ENCODE results near the gene TBC1D1.

The TBC1D1 gene

DNA sequence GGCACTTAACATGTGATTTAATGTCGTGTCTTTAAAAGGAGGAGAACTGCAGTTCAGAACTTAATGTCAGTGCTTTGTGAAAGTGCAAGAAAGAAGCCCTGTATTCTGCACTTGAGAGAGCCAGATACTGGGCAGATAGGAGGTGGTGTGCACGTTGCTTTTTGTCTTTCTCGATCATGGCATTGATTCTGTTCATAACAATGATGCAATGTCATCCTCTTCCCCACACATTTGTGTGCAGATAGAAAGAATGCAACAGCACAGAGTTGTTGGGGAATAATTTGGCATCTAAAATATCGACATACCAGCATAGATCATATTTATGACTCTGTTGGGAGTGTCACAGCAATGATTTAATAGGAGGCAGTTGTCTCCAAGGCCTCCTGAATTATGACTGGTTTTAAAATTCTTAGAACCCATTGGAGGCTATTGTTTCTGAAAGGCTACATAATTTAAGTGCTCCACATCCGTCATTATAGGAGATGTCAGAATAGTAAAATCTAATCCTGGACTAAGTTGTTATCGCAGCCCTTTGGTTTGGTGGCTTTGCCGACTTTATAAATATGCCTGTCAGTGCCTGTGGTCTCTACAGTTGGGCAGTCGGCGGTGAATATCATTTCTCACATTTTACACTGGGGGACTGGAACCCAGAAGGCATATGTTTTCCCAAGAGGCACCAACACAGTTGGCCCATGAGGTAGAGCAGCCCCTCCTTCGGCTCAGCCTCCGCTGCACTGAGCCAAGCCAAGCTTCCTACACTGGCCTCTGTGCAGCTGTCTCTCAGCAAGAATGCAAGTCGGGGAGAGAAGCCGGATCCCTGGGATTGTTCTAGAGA is 194.2 kb downstream of the TBC1D1 start:
- no peak for DNase-seq

DNA sequence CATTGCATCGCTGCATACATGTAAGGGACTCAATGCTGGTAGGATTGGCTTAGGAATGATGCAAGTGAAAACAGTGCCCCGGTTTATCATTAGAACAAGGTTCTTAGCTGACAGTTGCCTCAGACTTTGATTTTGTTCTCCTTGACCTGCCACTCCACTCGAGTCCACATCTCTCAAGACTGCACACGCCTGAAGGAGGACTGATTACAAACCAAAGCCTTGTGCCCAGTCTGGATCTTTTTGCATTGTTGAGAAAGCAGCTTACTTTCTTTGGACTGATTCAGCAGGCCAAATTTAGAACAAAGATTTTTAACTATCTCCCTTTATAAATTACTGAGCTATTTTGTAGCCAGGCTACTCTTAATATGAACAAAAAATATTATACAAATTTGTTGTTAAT is 194.9 kb downstream of the TBC1D1 start:
- DNase-seq = no peak

GRCh38 chr4:38086151-38086848 is 195.4 kb downstream of the TBC1D1 start:
- DNase-seq = no peak

- DNase-seq = no peak
Observed at GRCh38 chr4:38086849-38087226, 196.0 kb downstream of the TBC1D1 start.

- no peak for DNase-seq
Observed at GRCh38 chr4:38088321-38088720, 197.4 kb downstream of the TBC1D1 start.

DNA sequence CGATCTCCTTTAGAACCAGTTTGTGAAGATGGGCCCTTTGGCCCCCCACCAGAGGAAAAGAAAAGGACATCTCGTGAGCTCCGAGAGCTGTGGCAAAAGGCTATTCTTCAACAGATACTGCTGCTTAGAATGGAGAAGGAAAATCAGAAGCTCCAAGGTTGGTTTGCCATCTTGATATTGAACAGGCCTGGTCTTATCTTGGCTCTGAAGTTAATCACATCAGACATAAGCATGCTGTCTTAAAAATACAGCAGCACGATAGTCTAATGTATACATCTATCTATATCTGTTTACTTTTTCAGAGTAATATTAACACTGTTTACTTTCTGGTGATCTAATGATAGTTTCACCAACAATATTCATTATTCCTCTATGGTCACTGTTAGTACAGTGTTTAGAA is 199.1 kb downstream of the TBC1D1 start:
- DNase-seq = no peak

GRCh38 chr4:38090455-38091246 is 199.8 kb downstream of the TBC1D1 start:
- no peak for DNase-seq

- DNase-seq = no peak
Observed at GRCh38 chr4:38091636-38092035, 200.8 kb downstream of the TBC1D1 start.

- no peak for DNase-seq
Observed at GRCh38 chr4:38092701-38093100, 201.8 kb downstream of the TBC1D1 start.

DNA sequence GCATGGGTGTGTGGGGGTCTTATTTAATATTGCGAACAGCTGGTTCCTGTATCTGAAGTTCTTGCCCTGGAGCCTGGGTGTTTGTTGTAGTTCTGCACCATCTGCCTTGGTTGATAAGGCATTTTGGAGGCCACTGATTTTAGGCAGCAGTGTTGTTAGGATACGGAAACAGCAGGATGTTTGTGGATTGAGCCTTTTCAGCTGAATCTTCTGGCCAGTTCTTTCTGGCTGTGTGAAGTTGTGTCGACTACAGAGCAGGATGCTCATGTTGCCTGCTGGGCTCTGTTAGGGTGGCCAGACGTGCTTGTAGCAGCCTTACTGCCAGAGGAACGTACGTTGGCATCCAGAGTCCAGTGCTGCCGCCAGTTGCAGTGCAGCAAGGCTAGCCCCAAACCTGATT is 203.5 kb downstream of the TBC1D1 start:
- peak; percentile 87 for DNase-seq

DNA sequence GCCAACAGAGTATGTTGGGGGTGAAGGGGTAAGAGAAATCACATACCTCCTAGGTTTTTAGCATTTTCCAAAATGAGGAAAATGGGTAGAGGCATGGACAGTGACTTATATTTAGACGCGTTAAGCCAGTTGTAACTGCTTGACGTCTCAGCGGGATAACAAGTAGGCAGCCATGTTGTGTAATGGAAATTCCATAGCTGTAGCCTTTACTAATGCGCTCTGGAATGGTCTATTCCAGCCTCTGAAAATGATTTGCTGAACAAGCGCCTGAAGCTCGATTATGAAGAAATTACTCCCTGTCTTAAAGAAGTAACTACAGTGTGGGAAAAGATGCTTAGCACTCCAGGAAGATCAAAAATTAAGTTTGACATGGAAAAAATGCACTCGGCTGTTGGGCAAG is 204.8 kb downstream of the TBC1D1 start:
- no peak for DNase-seq

- DNase-seq = no peak
Observed at GRCh38 chr4:38097818-38098217, 206.9 kb downstream of the TBC1D1 start.

DNA sequence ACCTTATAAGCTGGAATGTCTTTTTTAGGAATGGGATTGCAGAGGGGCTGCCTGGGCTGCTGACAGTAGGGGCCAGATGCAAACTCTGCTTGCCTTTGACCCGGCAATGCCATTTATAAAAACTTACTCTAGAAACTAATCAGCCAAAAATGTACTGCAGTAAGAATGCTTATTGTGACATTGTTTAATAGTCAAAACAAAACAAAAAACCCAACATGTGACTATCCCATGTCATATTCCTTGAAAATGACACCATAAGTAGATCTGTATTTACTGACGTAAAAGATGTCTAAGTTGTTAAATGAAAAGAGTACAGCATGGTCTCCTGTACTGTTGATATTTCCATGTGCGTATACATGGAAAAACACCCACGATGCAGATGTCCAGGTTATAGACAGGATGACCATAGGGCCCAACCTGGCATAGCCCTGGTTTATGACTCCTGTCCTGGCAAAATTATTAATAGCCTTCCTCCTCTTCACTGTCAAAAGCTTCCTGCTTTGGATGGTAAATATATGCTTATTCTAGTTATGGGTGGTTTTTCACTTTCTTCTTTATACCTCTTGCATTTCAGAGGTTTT is 208.2 kb downstream of the TBC1D1 start:
- no peak for DNase-seq

DNA sequence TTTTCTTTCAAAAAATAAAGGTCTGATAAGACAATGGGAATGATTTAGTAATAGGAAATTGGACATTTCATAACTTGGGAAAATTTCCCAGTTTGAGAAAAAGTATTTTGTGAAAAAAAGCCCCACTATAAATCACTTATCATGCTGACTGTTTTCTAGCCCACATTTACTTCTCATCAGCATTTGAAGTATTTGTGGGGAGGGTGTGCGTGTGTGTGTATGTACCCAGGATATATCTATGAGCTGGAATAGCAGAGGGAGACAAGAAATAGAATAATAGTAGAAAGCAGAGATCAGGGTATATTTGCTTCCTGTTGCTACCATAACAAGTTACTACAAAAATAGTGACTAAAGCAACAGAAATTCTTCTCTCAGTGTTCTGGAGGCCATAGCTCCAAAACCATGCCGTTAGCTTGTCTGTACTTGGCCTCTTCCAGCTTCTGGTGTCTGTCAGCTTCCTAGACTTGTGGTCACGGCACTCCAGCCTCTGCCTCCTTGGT is 209.1 kb downstream of the TBC1D1 start:
- no peak for DNase-seq

- no peak for DNase-seq
Observed at GRCh38 chr4:38100474-38101255, 209.8 kb downstream of the TBC1D1 start.

DNA sequence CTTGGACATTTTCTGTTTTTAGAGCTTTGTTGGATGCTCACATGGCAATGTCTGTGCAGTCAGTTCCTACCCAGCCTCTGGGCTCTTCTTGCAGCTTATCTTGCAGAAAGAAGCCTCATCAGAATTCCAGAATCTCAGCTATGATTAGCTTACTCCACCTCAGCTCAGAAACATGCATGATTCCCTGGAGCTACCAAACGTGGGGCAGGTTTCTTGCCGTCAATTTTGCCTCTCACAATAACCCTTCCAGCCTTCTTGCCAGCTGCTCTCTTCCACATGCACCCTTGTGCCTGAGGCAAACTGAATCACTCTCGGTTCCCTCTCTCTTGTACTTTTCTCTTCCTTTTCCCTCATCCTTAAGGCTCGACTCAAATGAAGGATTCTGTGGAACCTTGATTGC is 210.7 kb downstream of the TBC1D1 start:
- no peak for DNase-seq

DNA sequence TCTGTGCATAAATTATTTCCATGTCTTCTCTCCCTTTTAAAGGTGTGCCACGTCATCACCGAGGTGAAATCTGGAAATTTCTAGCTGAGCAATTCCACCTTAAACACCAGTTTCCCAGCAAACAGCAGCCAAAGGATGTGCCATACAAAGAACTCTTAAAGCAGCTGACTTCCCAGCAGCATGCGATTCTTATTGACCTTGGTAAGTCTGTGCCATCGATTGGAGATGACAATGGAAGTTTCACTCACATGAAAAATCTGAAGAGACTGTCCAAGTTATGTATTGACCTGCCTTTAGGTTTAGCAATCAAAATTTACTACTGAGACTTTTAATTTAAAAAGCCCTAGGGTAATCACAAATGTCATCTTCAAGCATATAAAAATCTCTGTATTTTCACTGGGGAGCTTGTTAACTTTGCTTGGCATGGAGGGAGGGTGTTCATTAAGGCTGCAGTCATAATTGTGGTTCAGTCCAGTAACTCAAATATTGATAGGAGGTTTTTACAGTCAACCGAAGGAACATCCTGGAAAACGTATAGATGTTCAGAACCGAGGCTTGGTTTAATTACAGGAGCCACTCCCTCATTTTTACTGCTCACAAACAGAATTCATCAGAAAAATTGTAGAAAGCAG is 212.2 kb downstream of the TBC1D1 start:
- DNase-seq = no peak

GRCh38 chr4:38105475-38106220 is 214.8 kb downstream of the TBC1D1 start:
- no peak for DNase-seq

DNA sequence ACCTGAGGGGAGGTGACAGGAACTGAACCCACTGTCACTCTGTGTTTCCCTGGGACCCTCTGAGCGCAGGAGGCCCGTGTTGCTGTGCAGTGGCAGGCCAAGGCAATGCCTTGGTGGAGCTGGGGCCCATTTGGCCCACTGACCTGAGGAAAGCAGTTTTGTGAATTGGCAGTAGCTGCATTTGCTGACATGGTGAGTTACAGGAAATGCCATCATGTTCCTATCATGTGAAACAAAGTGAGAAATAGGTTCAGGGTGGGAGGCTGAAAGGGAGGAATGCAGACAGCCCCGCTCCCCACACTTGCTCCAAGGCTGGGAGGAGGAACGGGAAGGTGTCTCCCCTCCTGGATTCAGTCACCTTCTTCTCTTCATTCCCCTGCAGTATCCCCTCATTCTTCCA is 215.4 kb downstream of the TBC1D1 start:
- DNase-seq = no peak

GRCh38 chr4:38106886-38107514 is 216.1 kb downstream of the TBC1D1 start:
- no peak for DNase-seq

- no peak for DNase-seq
Observed at GRCh38 chr4:38107818-38108217, 216.9 kb downstream of the TBC1D1 start.

Data from hematopoietic multipotent progenitor cell treated with erythropoietin and hydrocortisone succinate and interleukin-3 and kit ligand, for 8 days (in vitro differentiated cells).